Ishikawa (cell line): Measurements from ENCODE around the gene ZNF541.

Experiments
- CREB1 ChIP-seq: IDR thresholded peaks from 2 replicates; pipeline ENCODE4 v1.6.1; 2012; ENCODE audit warnings: low read depth
- EGR1 ChIP-seq: IDR thresholded peaks from 2 replicates; pipeline ENCODE4 v1.6.1; 2012
- EP300 ChIP-seq: IDR thresholded peaks from 2 replicates; pipeline ENCODE4 v1.6.1; 2012; ENCODE audit warnings: borderline replicate concordance
- FOXM1 ChIP-seq: IDR thresholded peaks from 2 replicates; pipeline ENCODE4 v1.6.1; 2012; ENCODE audit warnings: low read depth, borderline replicate concordance
- RAD21 ChIP-seq: IDR thresholded peaks from 2 replicates; pipeline ENCODE4 v1.6.1; 2012; ENCODE audit warnings: low read depth
- TAF1 ChIP-seq: IDR thresholded peaks from 2 replicates; pipeline ENCODE4 v1.6.1; 2012; ENCODE audit warnings: low read depth, mild to moderate bottlenecking
- USF1 ChIP-seq: IDR thresholded peaks from 2 replicates; pipeline ENCODE4 v1.6.1; 2012
- TF ChIP-seq, protein P1 (sequence below): IDR thresholded peaks from 2 replicates; pipeline ENCODE4 v1.6.1; 2012; ENCODE audit warnings: low read depth, mild to moderate bottlenecking
- TF ChIP-seq, protein P2 (sequence below): IDR thresholded peaks from 2 replicates; pipeline ENCODE4 v1.6.1; 2012

DNA sequence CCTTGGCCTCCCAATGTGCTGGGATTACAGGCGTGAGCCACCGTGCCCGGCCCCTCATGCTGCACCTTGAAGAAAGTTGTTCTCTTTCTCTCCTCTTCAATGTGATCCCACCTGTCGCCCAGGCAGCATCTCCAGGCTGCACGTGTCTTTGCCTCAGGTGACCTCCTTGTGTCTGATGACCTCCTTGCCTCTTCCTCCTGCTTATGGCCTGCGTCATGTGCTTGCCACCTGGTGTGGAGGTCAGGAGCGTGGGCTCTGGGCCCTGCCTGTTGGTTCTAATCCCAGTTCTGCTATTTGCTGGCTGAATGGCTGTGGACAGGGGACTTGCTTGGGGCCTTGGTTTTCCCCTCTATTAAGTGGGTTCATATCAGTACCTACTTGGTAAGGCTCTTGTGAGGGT is 42.3 kb upstream of the ZNF541 start:
- TF ChIP-seq, protein P1, sequence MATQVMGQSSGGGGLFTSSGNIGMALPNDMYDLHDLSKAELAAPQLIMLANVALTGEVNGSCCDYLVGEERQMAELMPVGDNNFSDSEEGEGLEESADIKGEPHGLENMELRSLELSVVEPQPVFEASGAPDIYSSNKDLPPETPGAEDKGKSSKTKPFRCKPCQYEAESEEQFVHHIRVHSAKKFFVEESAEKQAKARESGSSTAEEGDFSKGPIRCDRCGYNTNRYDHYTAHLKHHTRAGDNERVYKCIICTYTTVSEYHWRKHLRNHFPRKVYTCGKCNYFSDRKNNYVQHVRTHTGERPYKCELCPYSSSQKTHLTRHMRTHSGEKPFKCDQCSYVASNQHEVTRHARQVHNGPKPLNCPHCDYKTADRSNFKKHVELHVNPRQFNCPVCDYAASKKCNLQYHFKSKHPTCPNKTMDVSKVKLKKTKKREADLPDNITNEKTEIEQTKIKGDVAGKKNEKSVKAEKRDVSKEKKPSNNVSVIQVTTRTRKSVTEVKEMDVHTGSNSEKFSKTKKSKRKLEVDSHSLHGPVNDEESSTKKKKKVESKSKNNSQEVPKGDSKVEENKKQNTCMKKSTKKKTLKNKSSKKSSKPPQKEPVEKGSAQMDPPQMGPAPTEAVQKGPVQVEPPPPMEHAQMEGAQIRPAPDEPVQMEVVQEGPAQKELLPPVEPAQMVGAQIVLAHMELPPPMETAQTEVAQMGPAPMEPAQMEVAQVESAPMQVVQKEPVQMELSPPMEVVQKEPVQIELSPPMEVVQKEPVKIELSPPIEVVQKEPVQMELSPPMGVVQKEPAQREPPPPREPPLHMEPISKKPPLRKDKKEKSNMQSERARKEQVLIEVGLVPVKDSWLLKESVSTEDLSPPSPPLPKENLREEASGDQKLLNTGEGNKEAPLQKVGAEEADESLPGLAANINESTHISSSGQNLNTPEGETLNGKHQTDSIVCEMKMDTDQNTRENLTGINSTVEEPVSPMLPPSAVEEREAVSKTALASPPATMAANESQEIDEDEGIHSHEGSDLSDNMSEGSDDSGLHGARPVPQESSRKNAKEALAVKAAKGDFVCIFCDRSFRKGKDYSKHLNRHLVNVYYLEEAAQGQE, result no peak
- TF ChIP-seq EGR1 (no peak), USF1 (no peak), CREB1 (no peak), TAF1 (no peak), EP300 (no peak), RAD21 (no peak), FOXM1 (no peak)
- TF ChIP-seq, protein P2, sequence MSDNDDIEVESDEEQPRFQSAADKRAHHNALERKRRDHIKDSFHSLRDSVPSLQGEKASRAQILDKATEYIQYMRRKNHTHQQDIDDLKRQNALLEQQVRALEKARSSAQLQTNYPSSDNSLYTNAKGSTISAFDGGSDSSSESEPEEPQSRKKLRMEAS, result no peak
